Hippocampal formation (tissue), 2 donors: ENCODE results near the gene TLN1.
A peak's percentile ranks its signal among the peaks of the same experiment; 100 is the strongest.

Experiments used
- DNase-seq, 2 donors: peaks; one replicate each; lab custom pipeline; 2025; lab: John Stamatoyannopoulos, UW

TLN1 gene

GRCh38 chr9:35728041-35728971 lies 3.7 kb downstream of the TLN1 start:
- DNase-seq, result peak in 1 of 2 donors; percentile 33

DNA sequence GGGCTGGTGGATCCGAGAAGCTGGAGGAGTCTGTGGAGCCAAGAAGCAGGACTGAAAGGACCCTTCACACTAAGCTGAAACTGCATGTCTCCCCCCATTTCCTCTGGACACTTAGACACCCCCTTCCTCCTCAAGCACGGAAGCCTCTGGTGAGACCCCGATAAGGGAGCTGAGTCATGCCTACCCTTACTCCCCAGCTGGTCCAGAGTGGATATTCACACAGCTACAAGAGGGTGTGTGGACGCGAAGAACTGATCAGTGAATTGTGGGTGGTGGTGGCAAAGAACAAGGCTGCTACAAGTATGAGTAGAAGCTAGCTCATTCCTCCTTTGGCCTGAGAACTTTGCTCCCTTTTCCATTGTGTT lies 4.3 kb downstream of the TLN1 start:
- DNase-seq, result no peak

GRCh38 chr9:35726931-35727330 lies 5.1 kb downstream of the TLN1 start:
- no peak for DNase-seq

- no peak for DNase-seq
Observed at GRCh38 chr9:35725362-35725761, 6.6 kb downstream of the TLN1 start.

DNA sequence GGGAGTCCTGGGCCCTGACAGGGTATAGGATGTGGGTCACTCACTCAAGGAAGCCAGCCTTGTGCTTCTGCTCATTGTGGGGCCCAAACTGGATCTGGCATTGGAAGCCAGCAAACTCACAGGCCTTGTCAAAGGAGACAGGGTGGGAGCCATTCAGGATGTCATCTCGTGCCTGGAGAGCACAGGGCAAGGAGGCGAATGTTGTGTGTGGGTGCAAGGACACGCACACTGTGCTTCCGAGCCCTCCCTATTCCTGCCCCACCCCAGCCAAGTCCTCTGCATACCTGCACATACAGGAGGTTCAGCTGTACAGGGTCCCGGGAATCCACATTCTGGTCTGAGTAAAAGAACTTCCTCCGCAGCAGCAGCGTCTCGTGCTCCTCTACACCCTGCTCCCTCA lies 8.1 kb downstream of the TLN1 start:
- no peak for DNase-seq

GRCh38 chr9:35723426-35723825 lies 8.6 kb downstream of the TLN1 start:
- DNase-seq, result no peak

GRCh38 chr9:35719546-35719945 lies 12.4 kb downstream of the TLN1 start:
- no peak for DNase-seq

GRCh38 chr9:35718721-35719511 lies 13.1 kb downstream of the TLN1 start:
- DNase-seq, result no peak

DNA sequence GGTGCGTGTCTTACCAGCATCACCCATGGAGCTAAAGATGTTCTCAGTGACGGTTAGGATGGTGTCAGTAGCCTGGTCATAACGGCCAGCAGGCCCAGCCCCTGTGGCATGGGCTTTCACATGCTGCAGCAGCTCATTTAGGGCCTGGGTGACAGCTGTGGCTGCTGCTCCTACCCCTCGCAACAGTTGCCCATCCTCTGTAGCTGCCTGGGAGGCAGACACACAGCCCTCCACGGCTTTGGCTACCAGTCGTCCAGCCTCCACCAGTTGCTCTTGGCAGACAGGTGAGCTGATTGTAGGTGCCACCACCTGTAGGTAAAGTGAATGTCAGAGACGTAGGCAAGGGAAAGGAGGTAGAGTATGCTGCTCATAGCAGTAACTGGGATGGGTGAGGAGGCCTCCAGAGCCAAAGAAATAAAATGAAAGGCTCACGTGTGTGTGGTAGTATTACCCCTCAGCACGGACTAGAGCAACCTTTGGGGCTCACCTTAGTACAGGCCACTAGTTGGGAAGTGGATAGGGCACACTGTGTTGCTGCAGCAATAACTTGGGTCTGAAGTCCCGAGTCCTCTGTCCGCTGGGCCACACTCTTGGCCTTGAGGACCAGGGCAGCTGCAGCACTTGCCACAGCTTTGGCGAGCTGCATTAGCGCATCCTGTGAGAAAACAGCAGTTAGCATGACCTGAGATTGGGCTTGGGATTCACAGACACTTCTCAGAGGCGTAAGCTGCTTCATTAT lies 14.7 kb downstream of the TLN1 start:
- DNase-seq, result no peak

- peak in 1 of 2 donors; percentile 8 for DNase-seq
Observed at GRCh38 chr9:35716230-35716629, 15.8 kb downstream of the TLN1 start.

DNA sequence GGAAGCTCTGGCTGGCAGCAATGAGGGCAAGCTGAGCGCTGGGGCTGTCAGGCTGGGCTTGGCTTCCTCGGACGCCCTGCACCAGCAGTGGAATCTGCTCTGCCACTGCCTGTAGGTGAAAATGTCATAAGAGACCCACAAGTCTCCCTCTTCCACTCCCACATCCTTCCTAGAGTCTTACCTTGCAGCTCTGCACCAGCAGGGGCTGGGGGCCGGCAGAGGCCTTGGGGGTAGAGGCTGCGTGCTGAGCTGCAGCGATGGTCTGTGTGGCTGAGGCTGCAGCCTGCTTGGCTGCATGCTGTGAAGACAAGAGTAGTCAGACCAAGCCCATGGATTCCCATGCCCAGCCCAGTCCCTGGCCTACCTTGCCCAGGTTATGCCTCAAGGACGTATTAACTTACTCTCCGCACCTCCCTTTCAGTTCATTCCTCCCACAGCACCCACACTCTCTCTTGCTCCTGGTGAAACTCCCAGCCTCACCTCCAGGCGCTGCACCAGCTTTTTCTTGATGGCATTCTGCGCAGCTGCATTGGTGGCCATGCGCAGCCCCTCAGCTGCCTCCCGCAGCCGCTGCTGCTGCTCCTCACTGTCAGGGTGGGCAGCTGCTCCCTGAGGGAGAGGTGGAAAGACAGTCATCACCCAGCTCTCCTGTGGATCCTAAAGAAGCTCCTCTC lies 17.3 kb downstream of the TLN1 start:
- no peak for DNase-seq

- no peak for DNase-seq
Observed at GRCh38 chr9:35714123-35714522, 17.9 kb downstream of the TLN1 start.

DNA sequence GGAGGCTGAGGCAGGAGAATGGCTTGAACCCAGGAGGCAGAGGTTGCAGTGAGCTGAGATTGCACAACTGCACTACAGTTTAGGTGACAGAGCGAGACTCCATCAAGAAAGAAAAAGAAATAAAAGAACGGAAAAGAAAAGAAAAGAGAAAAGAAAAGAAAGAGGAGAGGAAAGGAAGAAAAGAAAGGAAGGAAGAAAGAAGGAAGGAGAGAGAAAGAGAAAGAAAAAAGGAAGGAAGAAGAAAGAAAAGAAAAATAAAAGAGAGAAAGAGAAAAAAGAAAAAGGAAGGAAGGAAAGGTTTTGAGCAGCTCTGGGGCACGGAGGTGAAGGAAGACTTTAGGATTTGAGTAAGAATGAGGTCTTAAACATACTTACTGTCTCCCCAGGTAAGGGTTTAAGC lies 18.4 kb downstream of the TLN1 start:
- no peak for DNase-seq

DNA sequence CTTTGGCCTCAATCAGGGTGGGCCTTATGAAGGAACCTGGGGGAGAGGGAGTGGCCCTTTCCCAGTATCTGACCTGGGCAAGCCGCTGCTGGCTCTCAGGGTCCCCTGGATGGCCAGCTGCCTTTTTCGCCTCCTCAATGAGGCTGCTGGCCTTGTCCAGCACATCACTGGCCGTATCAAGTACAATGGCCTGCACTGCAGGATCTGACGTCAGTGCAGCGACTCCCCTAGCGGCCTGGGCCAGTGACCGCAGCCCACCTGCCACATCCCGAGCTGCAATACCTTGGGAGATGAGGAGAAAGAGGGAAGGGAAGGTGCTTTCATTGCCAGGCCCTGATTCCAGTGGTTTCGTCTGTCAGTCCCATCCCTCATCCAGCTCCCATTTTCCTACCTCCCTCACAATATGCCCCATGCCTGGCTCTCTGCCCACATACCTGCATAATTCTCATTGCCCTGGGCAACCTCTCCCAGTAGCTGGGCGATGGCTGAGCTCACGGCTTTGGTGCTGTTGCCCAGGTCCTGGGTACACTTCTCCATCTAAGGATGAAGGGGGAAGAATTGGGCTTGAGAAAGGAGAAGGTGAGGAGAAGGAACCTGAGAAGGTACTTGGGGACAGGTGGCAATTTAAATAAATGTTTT lies 19.1 kb downstream of the TLN1 start:
- no peak for DNase-seq

GRCh38 chr9:35711501-35712428 lies 20.2 kb downstream of the TLN1 start:
- no peak for DNase-seq

DNA sequence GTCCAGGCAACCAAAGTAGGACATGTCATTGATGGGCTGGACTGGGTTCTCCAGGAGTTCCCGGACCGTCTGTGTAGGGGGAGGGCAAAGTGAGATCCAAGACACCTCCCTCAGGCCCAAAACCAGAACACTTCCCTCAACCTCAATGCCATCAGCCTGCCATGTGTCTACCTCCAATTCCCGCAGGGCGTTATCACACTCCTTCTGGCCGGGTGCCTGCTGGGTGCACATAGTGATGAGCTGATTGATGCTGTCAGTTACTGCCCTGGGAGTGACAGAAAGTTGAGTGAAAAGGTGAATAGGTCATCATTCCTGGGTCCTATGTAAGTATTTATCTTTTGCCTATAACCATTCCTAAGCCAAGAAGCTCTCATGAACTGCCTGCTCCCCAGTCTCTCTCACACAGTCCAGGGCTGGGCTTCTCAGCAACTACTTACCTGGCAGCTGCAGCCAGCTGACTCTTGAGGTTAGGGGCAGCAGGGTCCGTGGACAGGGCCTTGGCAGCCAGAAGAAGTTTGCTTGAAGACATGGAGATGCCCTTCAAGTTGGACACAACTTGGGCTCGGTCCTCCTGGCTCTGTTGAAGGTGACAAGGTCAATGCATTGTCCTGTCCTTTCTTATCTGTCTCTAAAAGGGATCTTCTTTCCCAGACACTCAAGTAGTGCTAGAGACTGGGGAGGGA lies 21.0 kb downstream of the TLN1 start:
- no peak for DNase-seq

GRCh38 chr9:35708146-35708545 lies 23.8 kb downstream of the TLN1 start:
- DNase-seq, result no peak

- no peak for DNase-seq
Observed at GRCh38 chr9:35706951-35707350, 25.0 kb downstream of the TLN1 start.

- no peak for DNase-seq
Observed at GRCh38 chr9:35705836-35706430, 26.1 kb downstream of the TLN1 start.
